ENCODE measurements around the gene RHOF.
"Not testable (repeated sequence)": the region's sequence is repeated elsewhere in the genome, so short reads cannot be mapped to it uniquely, and the experiment has no call there.

The RHOF gene

GRCh38 chr12:121791671-121792551, 1.6 kb downstream of the RHOF start:
- no peak for DNase-seq

- DNase-seq = not testable (repeated sequence)
Observed at GRCh38 chr12:121790785-121791184, 2.7 kb downstream of the RHOF start.

- peak; percentile 48 for DNase-seq
Observed at GRCh38 chr12:121789800-121790728, 3.4 kb downstream of the RHOF start.

- no peak for DNase-seq
Observed at GRCh38 chr12:121789233-121789781, 4.2 kb downstream of the RHOF start.

GRCh38 chr12:121788176-121788818, 5.2 kb downstream of the RHOF start:
- DNase-seq = no peak

GRCh38 chr12:121787063-121788025, 6.1 kb downstream of the RHOF start:
- DNase-seq = no peak

GRCh38 chr12:121786440-121786825, 7.1 kb downstream of the RHOF start:
- DNase-seq = peak; percentile 93

- peak; percentile 92 for DNase-seq
Observed at GRCh38 chr12:121784460-121784859, 9.0 kb downstream of the RHOF start.

- DNase-seq = peak; percentile 52
Observed at GRCh38 chr12:121783766-121784165, 9.7 kb downstream of the RHOF start.

- peak; percentile 46 for DNase-seq
Observed at GRCh38 chr12:121781998-121782979, 11.2 kb downstream of the RHOF start.

- DNase-seq = no peak
Observed at GRCh38 chr12:121781484-121781997, 11.9 kb downstream of the RHOF start.

- no peak for DNase-seq
Observed at GRCh38 chr12:121780429-121780828, 13.1 kb downstream of the RHOF start.

- no peak for DNase-seq
Observed at GRCh38 chr12:121779422-121779895, 14.0 kb downstream of the RHOF start.

GRCh38 chr12:121778567-121779421, 14.7 kb downstream of the RHOF start:
- DNase-seq = no peak

GRCh38 chr12:121776190-121777098, 17.0 kb downstream of the RHOF start:
- peak; percentile 50 for DNase-seq

- DNase-seq = no peak
Observed at GRCh38 chr12:121775501-121775900, 18.0 kb downstream of the RHOF start.

- no peak for DNase-seq
Observed at GRCh38 chr12:121774968-121775474, 18.5 kb downstream of the RHOF start.
